ENCODE results near the gene GOLPH3L.

GRCh38 chr1:150696162-150696561 is 792 bp downstream of the GOLPH3L start:
- TF ChIP-seq, protein P1, sequence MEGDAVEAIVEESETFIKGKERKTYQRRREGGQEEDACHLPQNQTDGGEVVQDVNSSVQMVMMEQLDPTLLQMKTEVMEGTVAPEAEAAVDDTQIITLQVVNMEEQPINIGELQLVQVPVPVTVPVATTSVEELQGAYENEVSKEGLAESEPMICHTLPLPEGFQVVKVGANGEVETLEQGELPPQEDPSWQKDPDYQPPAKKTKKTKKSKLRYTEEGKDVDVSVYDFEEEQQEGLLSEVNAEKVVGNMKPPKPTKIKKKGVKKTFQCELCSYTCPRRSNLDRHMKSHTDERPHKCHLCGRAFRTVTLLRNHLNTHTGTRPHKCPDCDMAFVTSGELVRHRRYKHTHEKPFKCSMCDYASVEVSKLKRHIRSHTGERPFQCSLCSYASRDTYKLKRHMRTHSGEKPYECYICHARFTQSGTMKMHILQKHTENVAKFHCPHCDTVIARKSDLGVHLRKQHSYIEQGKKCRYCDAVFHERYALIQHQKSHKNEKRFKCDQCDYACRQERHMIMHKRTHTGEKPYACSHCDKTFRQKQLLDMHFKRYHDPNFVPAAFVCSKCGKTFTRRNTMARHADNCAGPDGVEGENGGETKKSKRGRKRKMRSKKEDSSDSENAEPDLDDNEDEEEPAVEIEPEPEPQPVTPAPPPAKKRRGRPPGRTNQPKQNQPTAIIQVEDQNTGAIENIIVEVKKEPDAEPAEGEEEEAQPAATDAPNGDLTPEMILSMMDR (IDR thresholded peaks at IDR 0.05): no peak
- no peak for TF ChIP-seq POLR2AphosphoS5 (IDR thresholded peaks at IDR 0.05)
